SK-N-SH (cell line): ENCODE results near the gene MAP7.

Experiments
- CHD2 ChIP-seq: fragments of 150-350 bp; IDR thresholded peaks from 2 replicates; pipeline ENCODE4 v1.6.1; 2018; ENCODE audit warnings: low read length; ENCODE audit not compliant: partially characterized antibody
- EZH2phosphoT487 ChIP-seq: fragments of 200-600 bp; sonication (generic); IDR thresholded peaks from 2 replicates; pipeline ENCODE4 v1.6.1; 2017; ENCODE audit warnings: low read depth, mixed run types, mild to moderate bottlenecking, antibody characterized with exemption, moderate library complexity, borderline replicate concordance
- TF ChIP-seq, protein P1 (sequence below): IDR thresholded peaks from 2 replicates; pipeline ENCODE4 v1.4.0; 2012; ENCODE audit warnings: low read depth
- TF ChIP-seq, protein P2 (sequence below): fragments of 200-600 bp; sonication (generic); IDR thresholded peaks from 2 replicates; pipeline ENCODE4 v1.6.1; 2017; ENCODE audit warnings: antibody characterized with exemption, mild to moderate bottlenecking, moderate library complexity

DNA sequence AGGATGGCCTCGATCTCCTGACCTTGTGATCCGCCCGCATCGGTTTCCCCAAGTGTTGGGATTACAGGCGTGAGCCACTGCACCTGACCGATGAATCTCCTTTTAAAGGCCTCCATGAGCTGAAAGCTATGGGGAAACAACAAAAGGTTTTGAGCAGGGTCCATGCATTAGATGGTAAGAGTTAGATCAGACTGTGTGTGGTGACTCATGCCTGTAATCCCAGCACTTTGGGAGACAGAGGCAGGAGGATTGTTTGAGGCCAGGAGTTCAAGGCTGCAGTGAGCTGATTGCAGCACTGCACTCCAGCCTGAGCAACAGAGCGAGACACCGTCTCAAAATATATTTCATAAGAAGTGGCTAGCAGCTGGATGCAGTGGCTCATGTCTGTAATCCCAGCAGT, 219.6 kb downstream of the MAP7 start:
- TF ChIP-seq, protein P1, sequence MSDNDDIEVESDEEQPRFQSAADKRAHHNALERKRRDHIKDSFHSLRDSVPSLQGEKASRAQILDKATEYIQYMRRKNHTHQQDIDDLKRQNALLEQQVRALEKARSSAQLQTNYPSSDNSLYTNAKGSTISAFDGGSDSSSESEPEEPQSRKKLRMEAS = no peak
- TF ChIP-seq, protein P2, sequence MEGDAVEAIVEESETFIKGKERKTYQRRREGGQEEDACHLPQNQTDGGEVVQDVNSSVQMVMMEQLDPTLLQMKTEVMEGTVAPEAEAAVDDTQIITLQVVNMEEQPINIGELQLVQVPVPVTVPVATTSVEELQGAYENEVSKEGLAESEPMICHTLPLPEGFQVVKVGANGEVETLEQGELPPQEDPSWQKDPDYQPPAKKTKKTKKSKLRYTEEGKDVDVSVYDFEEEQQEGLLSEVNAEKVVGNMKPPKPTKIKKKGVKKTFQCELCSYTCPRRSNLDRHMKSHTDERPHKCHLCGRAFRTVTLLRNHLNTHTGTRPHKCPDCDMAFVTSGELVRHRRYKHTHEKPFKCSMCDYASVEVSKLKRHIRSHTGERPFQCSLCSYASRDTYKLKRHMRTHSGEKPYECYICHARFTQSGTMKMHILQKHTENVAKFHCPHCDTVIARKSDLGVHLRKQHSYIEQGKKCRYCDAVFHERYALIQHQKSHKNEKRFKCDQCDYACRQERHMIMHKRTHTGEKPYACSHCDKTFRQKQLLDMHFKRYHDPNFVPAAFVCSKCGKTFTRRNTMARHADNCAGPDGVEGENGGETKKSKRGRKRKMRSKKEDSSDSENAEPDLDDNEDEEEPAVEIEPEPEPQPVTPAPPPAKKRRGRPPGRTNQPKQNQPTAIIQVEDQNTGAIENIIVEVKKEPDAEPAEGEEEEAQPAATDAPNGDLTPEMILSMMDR = no peak
- TF ChIP-seq EZH2phosphoT487 (no peak), CHD2 (no peak)
